ENCODE measurements around the gene ELL2.

GRCh38 chr5:95878417-95879323, 83.0 kb downstream of the ELL2 start:
- TF ChIP-seq CTCF (IDR thresholded peaks at IDR 0.05) (no peak), POLR2A (IDR thresholded peaks at IDR 0.05) (peak; percentile 56)
